NCI-H82 treated with DMSO at 0.1 percent for 48 hours (cell line): ENCODE measurements around the gene POC1B.

Experiments
- DNase-seq: peaks from one replicate; lab custom pipeline; 2025; ENCODE audit not compliant: unreplicated experiment; lab: John Stamatoyannopoulos, UW

POC1B gene

DNA sequence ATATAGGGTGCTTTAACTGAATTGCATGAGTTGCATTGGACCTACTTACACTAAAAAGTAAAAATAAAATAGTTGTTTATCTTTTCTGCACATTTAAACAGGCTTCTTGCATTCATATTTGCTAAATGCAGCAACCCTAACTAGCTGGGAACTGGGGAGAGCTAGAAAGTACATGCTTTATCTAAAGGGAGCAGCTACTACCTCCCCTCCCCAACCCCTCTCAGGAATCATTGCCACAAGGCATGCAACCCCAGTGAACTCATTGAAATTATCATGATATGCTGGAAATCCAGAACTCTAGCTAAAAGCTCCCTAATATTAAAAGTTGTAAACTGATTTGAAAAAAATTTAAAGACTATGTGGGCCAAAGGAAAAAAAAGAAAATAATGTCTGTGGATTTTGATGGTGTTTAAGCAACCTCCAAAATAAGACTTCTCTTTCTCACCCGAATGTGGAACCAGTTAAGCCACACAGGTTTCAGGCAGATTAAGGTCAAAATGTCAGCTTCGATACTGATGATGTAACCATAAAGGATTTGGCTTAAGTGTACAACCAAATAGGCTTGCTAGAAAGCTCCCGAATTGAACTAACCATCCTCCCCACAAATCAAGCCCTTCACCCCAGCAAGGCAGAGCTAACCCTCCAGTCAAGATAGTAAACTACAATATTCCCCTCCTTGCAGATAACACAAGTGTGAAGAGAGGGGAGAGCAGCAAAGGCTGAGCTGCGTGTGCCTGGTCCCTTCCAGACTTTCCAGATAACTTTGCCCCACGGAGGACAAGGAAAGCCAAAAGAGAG lies 13.8 kb upstream of the POC1B start:
- peak; percentile 13 for DNase-seq

DNA sequence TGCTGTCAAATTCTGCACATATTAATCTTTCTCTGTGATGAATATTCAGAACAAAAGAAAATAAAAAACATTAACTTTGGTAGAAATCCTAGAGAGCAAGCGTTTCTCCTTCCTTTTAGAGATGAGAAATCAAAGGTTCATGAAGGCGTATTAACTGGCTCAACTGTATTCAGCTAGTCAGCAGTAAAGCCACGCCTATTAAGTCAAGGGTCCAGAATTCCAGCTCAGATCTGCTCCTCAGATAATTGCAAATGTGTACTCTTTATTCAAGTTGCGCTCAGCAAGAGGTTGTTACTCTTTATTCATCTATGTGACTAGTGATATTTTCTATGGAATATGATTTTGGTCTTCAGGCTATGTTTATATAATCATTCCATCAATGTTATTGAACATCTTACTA lies 13.1 kb upstream of the POC1B start:
- no peak for DNase-seq

DNA sequence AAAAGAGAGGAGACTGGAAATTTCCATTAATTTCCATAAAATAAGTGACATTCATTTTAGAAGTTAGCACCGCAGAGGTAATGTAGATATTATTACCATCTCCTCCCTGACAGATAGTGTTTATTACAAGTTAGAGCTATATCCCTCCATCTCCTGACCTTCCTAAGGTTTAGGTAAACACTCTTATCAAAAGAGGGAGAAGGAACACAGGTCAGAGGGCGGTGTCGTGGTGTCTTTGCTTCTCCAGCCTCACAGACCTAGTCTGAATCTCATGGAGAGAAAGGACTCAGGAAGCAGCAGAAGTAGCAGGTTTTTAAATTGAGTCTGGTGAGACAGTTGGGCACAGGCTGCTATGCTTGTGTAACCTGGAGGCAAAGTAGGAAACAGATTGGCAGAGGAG lies 11.5 kb upstream of the POC1B start:
- no peak for DNase-seq

DNA sequence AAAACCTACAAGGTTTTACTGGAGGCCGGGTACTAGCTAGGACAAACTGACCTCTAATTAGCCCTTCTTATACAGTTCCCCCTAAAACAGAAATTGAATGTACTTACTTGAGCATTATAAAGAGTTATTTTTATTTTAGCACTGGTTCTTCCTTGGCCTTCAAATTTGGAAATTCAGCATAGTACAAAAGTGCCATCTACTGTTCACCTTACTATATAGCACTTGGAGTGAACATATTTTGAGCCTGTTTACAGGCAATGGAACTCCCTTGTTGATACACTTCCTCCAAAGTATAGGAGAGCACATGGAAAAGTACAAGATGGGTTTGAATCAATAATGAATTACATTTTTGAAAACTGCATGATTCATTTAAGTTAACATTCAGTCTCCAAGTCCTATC lies 3.9 kb upstream of the POC1B start:
- peak; percentile 9 for DNase-seq

DNA sequence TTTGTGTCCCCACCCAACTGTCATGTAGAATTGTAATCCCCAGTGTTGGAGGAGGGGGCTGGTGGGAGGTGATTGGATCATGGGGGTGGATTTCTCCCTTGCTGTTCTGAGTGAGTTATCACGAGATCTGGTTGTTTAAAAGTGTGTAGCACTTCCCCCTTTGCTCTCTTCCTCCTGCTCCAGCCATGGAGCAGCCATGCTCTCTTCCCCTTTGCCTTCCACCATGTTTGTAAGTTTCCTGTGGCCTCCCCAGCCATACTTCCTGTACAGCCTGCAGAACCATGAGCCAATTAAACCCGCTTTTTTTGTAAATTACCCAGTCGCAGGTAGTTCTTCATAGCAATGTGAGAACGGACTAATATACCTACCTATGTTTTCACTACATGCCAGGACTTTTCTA lies 2.6 kb upstream of the POC1B start:
- DNase-seq: no peak

DNA sequence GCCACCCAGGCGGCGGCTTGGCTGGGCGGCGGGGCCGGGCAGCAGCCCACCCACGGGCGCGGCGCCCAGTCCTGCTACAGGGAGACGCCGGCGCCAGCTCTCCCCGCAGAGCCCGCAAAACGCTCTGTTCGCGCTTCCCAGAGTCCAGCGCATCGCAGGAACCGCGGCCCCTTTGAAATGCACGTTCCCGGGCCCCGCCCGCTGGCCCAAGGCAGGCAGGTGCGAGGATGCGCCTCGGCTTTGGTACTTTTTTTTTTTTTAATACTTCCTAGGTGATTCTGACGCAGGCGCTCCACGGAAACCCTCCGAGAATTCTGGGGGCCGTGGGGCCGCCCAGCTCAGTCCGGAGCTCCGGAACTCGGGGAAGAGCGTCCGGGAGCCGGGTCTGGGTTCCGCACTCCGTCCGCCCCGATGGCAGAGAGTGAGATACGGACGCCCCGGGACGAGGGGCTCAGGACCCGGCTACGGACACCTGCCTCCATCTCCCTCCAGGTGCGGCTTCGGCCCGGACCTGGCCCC lies 483 bp downstream of the POC1B start:
- no peak for DNase-seq

DNA sequence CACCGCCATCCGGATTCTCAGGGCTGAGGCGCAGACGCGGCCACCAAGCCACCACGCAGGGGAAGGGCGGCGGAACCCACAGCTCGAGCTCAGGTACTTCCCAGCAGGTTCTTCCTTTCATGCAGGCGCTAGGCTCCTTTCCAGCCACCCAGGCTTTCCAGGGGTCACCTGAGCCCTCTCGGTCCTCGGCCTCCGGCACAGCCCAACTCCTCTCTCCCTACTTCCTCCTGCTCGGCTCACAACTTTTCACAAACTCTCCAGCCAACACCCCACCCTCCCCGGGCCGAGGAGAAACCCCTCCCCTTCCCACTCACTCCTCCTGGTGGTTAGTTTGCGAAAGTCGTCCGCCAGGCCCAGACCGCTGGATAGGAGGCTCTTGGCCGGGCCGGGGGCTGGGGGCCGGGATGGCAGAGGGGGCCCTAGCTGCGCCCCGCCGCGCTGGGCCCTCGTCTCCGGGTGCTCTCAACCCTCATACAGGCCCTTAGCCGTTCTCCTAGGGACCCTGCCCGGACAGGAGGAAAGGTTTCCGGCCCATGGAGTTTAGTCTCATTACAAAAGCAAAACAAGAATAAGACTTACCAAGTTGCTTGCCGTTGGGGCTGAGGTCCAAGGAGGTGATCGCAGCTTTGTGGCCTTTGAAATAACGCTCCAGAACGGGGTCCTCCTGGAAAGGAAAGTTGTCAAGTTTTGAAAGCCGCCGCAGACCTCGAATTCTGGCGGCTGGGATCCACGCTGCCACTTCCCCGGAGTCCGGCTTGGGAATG lies 1.1 kb downstream of the POC1B start, which contains the start of gene GALNT4:
GALNT4 (minus strand) TSS at position 256 of the 764 bp plus-strand sequence; CDS start at position 9, 247 bp downstream.
- peak; percentile 17 for DNase-seq

DNA sequence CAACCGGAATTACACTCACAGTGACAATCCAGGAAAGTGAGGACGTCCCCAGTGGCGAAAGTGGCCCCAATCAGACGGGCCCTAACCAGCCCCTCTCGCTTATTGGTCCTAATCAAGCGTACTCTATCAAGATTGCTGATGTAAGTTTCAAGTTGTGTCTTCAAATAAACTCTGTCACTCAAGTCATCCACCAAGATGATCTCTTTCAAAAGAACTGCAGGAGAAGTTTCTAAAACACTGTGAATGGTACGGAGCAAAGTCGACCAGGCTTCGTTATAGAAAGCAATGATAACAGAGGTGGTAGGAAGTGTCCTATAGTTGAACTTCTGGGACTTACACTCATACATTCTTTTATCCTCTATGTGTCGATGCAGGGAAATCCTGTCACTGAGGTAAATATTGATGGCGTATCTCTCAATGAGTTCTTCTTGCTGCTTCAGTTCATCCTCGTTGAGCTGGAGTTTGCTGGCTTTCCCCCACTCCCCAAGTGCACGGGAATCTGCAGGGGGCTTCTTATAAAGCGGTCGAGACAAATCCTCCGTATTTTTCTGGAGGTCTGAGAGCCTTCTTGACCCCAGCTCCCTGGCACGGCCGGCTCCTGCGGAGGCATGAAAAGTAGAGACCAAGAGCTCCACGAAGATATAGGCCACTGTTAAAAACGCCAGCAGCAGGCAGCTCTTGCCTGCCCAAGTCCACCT lies 1.9 kb downstream of the POC1B start:
- DNase-seq: no peak

DNA sequence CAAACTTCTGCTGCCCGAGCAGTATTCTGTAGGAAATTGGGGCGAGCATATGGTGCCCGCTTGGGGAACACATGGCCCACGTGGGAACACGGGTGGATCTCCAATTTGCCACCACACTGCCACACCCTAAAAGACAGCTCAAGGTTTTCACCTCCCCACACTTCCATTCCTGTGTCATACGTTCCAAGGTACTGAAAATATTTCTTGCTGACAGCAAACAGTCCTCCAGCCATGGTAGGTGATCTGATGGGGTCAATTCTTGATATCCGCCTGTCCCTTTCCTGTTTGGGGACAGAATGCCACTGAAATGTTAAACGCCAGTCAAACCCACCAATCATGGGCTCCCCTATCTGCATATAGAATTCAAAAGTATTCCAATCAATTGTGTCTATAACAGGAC lies 2.5 kb downstream of the POC1B start:
- no peak for DNase-seq

DNA sequence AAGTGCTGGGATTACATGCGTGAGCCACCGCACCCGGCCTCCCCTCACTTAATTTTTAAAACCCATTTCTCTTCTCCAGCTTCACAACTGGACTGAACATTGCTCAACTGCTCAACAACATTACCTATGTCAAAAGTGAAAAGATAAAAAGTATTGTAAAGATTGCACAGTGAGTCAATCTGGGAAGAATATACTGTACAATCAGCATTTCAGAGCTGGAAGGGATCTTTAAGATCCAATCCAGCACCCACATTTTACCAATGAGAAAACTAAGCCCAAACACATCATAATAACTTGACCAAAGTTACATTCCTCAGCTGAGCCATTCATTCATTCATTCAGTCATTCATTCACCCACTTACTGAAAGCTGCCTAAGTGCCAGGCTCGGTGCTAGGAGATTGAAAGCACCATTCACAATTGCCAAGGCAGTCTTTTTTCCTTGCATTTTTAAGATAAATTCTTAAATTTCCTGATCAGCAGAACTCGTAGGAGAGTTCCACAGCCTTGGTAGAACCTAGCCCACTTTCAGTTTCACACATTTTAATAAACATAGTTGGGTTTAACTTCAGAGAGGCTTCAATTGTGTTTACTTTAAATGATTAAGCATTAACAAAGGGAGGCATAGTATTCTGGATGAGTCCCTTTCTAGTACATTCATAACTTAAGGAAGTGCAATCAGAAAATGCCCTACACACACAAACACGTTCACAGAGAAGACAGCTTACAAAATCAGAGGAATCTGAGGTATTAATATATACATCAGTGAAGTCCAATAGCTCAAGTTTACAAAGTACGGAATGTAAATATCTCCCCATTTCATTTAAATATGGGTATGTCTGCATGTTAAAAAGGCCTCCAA lies 4.3 kb downstream of the POC1B start:
- no peak for DNase-seq

DNA sequence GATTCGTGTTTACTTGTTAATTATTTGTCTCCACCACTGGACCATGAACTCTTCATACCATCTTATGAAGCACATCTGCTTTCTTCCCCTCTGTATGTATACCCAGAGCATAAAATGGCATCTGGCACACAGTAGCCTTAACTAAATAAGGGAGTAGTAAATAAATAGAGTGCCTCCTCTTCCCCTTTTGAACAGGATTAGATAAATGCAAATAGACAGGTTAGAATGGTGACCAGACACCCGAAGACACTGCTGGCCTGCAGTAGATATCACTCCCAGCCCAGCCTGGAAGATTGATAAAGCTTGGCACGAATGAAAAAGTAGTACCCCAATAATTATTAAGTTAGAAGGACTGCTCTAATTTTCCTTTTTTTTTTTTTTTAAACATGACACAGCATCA lies 8.1 kb downstream of the POC1B start:
- DNase-seq: no peak

DNA sequence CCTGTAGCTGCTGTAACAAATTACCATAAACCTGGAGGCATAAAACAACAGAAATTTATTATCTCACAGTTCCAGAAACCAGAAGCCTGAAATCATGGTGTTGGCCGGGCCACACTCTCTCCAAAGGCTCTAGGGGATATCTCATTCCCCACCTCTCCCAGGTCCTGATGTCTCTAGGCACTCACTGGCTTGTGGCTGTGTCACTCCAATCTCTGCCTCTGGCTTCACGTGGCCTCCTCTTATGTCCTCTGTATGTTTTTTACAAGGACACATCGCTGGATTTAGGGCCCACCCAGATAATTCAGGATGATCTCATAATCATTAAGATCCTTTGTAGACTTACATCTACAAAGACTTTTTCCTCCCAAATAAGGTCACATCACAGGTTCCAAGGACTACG lies 9.2 kb downstream of the POC1B start:
- DNase-seq: no peak

DNA sequence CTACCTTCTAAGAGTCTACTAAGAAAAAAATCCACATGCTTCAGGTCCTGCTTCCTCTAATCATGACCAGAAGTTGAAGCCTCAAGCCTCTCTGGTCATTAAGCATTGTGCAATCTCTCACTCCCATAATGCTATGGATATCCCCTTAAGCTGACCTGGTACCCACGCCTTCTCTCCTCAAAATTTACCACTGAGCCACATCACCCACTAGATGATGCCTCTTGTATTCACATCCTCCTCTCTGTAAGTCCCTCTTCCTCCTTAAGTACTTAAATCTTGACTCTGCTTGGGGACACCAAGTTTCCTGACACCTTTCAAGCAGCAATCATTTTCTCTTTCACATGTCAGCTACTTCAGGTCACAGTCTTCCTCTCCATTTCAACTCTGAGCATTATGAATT lies 11.1 kb downstream of the POC1B start:
- DNase-seq: no peak

DNA sequence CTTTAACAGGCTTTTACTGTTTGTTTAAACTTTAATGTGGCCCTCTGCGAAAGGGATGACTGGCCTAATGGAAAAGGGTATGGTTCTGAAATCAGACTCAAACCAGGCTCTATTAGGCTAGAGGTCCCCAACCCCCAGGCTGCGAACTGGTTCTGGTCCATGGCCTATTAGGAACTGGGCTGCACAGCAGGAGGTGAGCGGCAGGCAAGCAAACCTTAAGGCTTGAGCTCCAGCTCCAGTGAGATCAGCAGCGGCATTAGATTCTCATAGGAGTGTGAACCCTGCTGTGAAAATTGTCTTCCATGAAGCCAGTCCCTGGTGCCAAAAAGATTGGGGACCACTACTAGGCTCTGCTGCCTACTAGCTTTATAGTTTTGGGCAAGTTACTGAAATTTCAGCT lies 12.3 kb downstream of the POC1B start:
- DNase-seq: no peak

DNA sequence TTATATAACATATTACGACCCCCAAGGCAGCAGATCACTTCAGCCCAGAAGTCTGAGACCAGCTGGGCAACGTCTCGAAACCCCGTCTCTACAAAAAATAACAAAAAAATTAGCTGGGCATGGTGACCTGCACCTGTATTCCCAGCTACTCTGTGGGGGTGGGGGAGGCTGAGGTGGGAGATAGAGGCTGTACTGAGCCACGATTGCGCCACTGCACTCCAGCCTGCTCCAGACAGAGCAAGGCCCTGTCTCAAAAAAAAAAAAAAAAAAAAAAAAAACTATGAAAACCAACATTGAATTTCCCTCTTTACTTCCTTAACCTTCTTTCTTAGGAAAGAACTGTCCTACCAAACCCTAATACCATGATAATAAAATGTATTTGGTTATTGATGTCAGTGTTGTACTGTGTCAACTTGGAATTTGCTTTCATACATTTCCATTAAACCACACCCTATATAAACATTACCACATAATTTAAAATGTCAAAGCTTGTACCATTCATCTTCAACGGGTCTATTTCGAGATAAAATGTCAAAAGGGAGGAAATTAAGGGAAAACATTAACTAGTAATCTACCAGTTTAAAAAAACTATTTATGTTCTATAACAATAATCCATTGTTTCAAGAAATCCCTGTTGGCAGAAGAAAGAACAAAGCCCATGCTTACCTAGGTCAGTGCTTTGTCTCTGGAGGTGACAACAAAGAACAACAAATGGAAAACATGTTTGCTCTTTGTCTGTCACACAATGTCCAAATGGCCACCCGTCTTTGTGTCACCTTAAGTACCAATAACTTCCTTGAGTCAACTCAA lies 18.6 kb downstream of the POC1B start:
- DNase-seq: no peak

DNA sequence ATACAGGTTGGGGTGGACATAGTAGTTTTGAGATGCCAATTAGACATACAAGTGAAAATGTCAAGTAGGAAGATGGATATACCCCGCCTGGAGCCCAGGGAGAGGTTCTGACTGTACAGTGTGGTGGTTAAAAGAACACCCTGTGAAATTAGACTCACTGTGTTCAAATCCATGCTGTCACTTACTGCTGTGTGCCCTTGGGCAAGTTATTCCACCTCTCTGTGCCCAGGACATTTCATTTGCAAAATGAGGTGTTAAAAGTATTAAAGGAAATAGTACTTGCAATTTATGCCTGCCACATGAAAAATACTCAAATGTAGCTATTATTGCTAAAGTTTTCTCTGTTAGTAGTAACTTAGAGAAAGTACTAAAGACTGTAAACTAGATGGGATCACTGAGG lies 19.8 kb downstream of the POC1B start:
- DNase-seq: no peak

DNA sequence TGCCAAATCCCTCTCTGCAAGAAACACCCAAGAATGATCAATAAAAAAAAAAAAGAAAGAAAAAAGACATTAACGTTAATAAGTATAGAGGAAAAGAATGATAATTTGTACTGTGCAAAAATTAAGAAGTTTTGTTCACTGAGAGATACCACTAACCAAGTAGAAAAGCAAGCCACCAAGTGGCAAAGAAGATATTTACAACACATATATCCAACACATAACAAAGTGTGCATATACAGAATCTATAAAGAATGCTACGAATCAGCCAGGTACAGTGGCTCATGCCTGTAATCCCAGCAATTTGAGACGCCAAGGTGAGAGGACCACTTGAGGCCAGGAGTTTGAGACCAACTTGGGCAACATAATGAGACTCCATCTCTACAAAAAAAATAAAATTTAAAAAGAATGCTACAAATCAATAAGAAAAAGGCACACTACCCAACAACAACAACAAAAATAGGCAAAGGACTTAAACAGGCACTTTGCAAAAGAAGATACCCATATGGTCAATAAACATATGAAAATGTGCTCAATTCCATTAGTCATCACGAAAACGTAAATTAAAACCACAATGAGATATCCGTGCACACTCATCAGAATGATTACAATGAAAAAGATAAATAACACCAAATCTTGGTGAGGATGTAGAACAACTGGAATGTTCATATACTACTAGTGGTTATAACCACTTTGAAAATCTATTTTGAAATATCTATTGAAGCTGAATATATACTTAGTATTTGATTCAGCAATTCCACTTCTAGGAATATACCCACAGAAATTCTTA lies 21.1 kb downstream of the POC1B start:
- no peak for DNase-seq

DNA sequence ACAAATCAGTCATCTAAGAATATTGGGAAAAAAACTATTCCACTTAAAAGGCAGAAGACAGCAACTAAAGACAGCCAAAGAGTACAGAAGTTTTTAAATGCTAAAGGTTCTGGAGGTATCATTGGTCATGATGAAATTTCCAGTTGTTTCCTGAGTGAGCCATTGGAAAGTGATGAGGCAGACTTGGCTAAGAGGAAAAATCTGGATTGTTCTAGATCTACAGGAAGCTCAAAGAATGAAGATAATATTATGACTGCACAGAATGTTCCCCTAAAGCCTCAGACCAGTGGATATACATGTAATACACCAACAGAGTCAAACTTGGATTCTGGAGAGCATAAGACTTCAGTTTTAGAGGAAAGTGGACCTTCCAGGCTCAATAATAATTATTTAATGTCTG lies 24.1 kb downstream of the POC1B start:
- DNase-seq: no peak

DNA sequence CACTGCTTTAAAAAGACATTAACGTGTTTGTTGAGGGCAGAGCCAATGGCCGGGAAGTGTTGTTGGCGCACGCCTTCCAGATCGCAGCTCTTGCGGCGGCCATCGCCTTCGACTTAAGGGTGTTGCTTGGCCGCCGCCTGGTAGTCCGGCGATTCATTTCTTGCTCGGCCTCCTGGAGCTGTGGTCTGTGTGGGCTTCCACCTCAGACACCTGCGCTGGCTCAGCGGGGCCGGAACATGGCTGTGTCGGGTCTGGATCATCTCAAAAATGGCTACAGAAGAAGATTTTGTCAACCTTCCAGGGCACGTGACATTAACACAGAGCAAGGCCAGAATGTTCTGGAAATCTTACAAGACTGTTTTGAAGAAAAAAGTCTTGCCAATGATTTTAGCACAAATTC lies 26.0 kb downstream of the POC1B start:
- DNase-seq: no peak
